ENCODE measurements around the gene STIM2. TPM values are rescaled to one million over a fixed set of nuclear protein-coding genes. Genes with fewer than 3 reads are reported as not detected.

STIM2 gene
- total and polyA plus RNA-seq, 10 of the 15 experiments (the other 5 are each of a cell fraction or from before 2014, with no cell fraction given) = 4.7 to 41.5 (median 16.9) TPM

DNA sequence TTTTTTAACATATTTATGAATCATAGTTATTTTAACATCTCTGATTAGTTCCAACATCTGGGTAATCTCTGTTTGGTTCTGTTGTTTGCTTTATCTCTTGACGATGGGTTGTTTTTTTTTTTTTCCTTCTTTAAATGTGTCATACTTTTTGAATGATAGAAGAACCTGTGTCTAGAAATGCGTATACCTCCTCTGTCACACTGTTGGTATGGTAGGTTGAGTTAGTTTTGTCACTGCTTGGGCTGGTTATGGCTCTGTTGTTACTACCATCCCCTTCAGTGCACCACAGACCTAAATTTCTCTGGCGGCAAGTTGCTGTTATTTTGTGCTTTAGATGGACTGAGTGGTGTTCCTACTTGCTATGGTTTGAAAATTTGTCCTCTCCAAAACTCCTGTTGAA is 16.8 kb downstream of the STIM2 start:
- no peak for TF ChIP-seq ESRRA (IDR thresholded peaks at IDR 0.05; ENCODE audit: low read length)
- no peak for TF ChIP-seq EGR1 (IDR thresholded peaks at IDR 0.05; ENCODE audit: borderline replicate concordance in 1 of 2, low read depth in 2 of 2, low read length in 2 of 2)
- TF ChIP-seq CHD2 (IDR thresholded peaks at IDR 0.05; ENCODE audit: borderline replicate concordance, low read depth, low read length) = no peak
- no peak for TF ChIP-seq TCF12 (IDR thresholded peaks at IDR 0.05; ENCODE audit: low read depth, low read length)
- RAD21 ChIA-PET (ENCODE audit: unreplicated experiment) = no interaction called here
- no peak for DNase-seq (ENCODE audit: low read depth, low spot score)
- POLR2A ChIA-PET = no interaction called here
- WGBS (ENCODE audit: insufficient coverage, insufficient replicate concordance, low lambda C conversion rate, missing lambda C conversion rate) = 100% methylated on average over 3 of the region's 3 CpGs
- ATAC-seq = no peak
- H4K20me1 ChIP-seq (ENCODE audit: control insufficient read depth, insufficient read depth) = no peaks in the 10 kb centered on the region
- no peaks in the 10 kb centered on the region for H3K36me3 ChIP-seq (ENCODE audit: control insufficient read depth in 2 of 2, insufficient read depth in 2 of 2, low read length in 1 of 2)
- H3K4me2 ChIP-seq (ENCODE audit: control insufficient read depth, insufficient read depth) = no peak overlapping the region
- H2AFZ ChIP-seq (ENCODE audit: control insufficient read depth, low read depth, low read length) = no peak overlapping the region
- no peak overlapping the region for H3K4me3 ChIP-seq
- in situ Hi-C loops (cut with MboI) = no loop called here
- H3K27me3 ChIP-seq (replicated peaks in 1 of 2; ENCODE audit: control insufficient read depth in 2 of 2, insufficient read depth in 2 of 2, low read length in 1 of 2) = no peaks in the 10 kb centered on the region
- H3K9ac ChIP-seq (ENCODE audit: control insufficient read depth, insufficient read depth, low read length) = no peak overlapping the region
- FAIRE-seq = no peak
- peaks cover 4% of the 10 kb centered on the region for H3K4me1 ChIP-seq (ENCODE audit: control insufficient read depth, insufficient read depth, low read length)
- CTCF ChIA-PET = no interaction called here
- SMC1A ChIA-PET (ENCODE audit: uncharacterized antibody, unreplicated experiment) = interaction anchor here (0.7 kb wide), 1 partner anchor 9 kb away, joined by 4 read pairs; no protein-coding TSS in a partner anchor
- intact Hi-C loops (cut with micrococcal nuclease; ENCODE audit: unreplicated experiment) = no loop called here
- H3K9me3 ChIP-seq (replicated peaks; ENCODE audit: control insufficient read depth, insufficient read depth, low read length) = peaks cover 9% of the 10 kb centered on the region; the same call in 2 of the 3 replicates
- H3K27ac ChIP-seq (ENCODE audit: control insufficient read depth, insufficient read depth) = no peak overlapping the region
- peaks cover 19% of the 10 kb centered on the region for H3K79me2 ChIP-seq (ENCODE audit: control insufficient read depth, insufficient read depth, low read length)
- no TSS peak for BruUV-seq (replicated peaks)

GRCh38 chr4:26877961-26878360 is 17.3 kb downstream of the STIM2 start:
- no peak overlapping the region for H2AFZ ChIP-seq (ENCODE audit: control insufficient read depth, low read depth, low read length)
- ChIA-PET CTCF (no interaction called here), SMC1A (ENCODE audit: uncharacterized antibody, unreplicated experiment) (no interaction called here), RAD21 (ENCODE audit: unreplicated experiment) (no interaction called here), POLR2A (no interaction called here)
- in situ Hi-C loops (cut with MboI) (no loop called here), intact Hi-C loops (cut with micrococcal nuclease; ENCODE audit: unreplicated experiment) (no loop called here)
- H3K79me2 ChIP-seq (ENCODE audit: control insufficient read depth, insufficient read depth, low read length) = peaks cover 22% of the 10 kb centered on the region
- H3K9ac ChIP-seq (ENCODE audit: control insufficient read depth, insufficient read depth, low read length) = no peak overlapping the region
- TF ChIP-seq E4F1 (IDR thresholded peaks at IDR 0.05; ENCODE audit: borderline replicate concordance, partially characterized antibody) = no peak
- no peak for TF ChIP-seq RELB (IDR thresholded peaks at IDR 0.05; ENCODE audit: low read depth)
- H3K27ac ChIP-seq (ENCODE audit: control insufficient read depth, insufficient read depth) = no peak overlapping the region
- no TSS peak for BruUV-seq (replicated peaks)
- H3K9me3 ChIP-seq (replicated peaks; ENCODE audit: control insufficient read depth, insufficient read depth, low read length) = peaks cover 9% of the 10 kb centered on the region; the same call in 2 of the 3 replicates
- no peak overlapping the region for H3K4me3 ChIP-seq
- FAIRE-seq = no peak
- 97% methylated on average over 3 of the region's 3 CpGs for WGBS (ENCODE audit: insufficient coverage, insufficient replicate concordance, low lambda C conversion rate, missing lambda C conversion rate)
- peaks cover 7% of the 10 kb centered on the region for H3K4me1 ChIP-seq (ENCODE audit: control insufficient read depth, insufficient read depth, low read length)
- H3K36me3 ChIP-seq (ENCODE audit: control insufficient read depth in 2 of 2, insufficient read depth in 2 of 2, low read length in 1 of 2) = no peaks in the 10 kb centered on the region
- no peak for DNase-seq (ENCODE audit: low read depth, low spot score)
- H4K20me1 ChIP-seq (ENCODE audit: control insufficient read depth, insufficient read depth) = no peaks in the 10 kb centered on the region
- no peaks in the 10 kb centered on the region for H3K27me3 ChIP-seq (replicated peaks in 1 of 2; ENCODE audit: control insufficient read depth in 2 of 2, insufficient read depth in 2 of 2, low read length in 1 of 2)
- no peak overlapping the region for H3K4me2 ChIP-seq (ENCODE audit: control insufficient read depth, insufficient read depth)
- ATAC-seq = no peak

Data from GM12878 (cell line).